CD8-positive, alpha-beta memory T cell (primary cell): ENCODE data around the gene AGAP5. TPM values are rescaled to one million over a fixed set of nuclear protein-coding genes. Genes with fewer than 3 reads are reported as not detected.
"Not testable (repeated sequence)": the region's sequence is repeated elsewhere in the genome, so short reads cannot be mapped to it uniquely, and the experiment has no call there.

Source experiments
- CTCF ChIA-PET: fragments of 350-600 bp; sonication (Branson Sonifier 250); formaldehyde crosslinking; loops from one replicate; lab custom pipeline; 2021; ENCODE audit warnings: antibody characterized with exemption; lab: Charles Lee
- POLR2A ChIA-PET: fragments of 350-600 bp; sonication (Branson Sonifier 250); formaldehyde crosslinking; loops from one replicate; lab custom pipeline; 2021; ENCODE audit warnings: antibody characterized with exemption; lab: Charles Lee
- DNase-seq, 5 donors: peaks; one replicate each; pipeline versions ENCODE4 v3.0.0 to v3.0.0-alpha.2; 2020 to 2022; ENCODE audit warnings: mixed read lengths in 1 of 5
- H3K27ac ChIP-seq: one replicate; pipeline ENCODE4 v1.7.0; 2013; ENCODE audit warnings: low read depth, mild to moderate bottlenecking, low read length, moderate library complexity
- H3K27me3 ChIP-seq: 2 replicates; pipeline ENCODE4 v1.7.0; 2013; ENCODE audit warnings: low read length, mild to moderate bottlenecking; ENCODE audit not compliant: insufficient read depth, poor library complexity, severe bottlenecking
- H3K36me3 ChIP-seq: 2 replicates; pipeline ENCODE4 v1.7.0; 2013; ENCODE audit warnings: mild to moderate bottlenecking, low read length, moderate library complexity; ENCODE audit not compliant: insufficient read depth
- H3K4me1 ChIP-seq: 2 replicates; pipeline ENCODE4 v1.7.0; 2013; ENCODE audit warnings: mild to moderate bottlenecking, low read length, moderate library complexity; ENCODE audit not compliant: insufficient read depth
- H3K4me3 ChIP-seq: 2 replicates; pipeline ENCODE4 v1.7.0; 2013; ENCODE audit warnings: mild to moderate bottlenecking, low read length
- H3K9me3 ChIP-seq: 2 replicates; pipeline ENCODE4 v1.7.0; 2013; ENCODE audit warnings: mild to moderate bottlenecking, low read length
- H3K27ac Mint-ChIP-seq, 8 donors: one replicate each; pipeline ENCODE4 v1.8.0; 2020 to 2021; ENCODE audit warnings: mixed read lengths in 8 of 8, mild to moderate bottlenecking in 6 of 8, inconsistent platforms in 3 of 8, moderate library complexity in 3 of 8
- H3K27me3 Mint-ChIP-seq, 2 donors: one replicate each; pipeline ENCODE4 v1.8.0; 2020 to 2021; ENCODE audit warnings: mixed read lengths in 2 of 2, mild to moderate bottlenecking in 1 of 2, moderate library complexity in 1 of 2
- H3K36me3 Mint-ChIP-seq, 3 donors: one replicate each; pipeline ENCODE4 v1.8.0; 2020 to 2021; ENCODE audit warnings: mixed read lengths in 3 of 3, inconsistent platforms in 1 of 3, mild to moderate bottlenecking in 1 of 3
- H3K4me1 Mint-ChIP-seq, 3 donors: one replicate each; pipeline ENCODE4 v1.8.0; 2020 to 2021; ENCODE audit warnings: mixed read lengths in 3 of 3, inconsistent platforms in 1 of 3, mild to moderate bottlenecking in 1 of 3
- H3K4me3 Mint-ChIP-seq, 7 donors: one replicate each; pipeline ENCODE4 v1.8.0; 2020 to 2021; ENCODE audit warnings: mixed read lengths in 7 of 7, mild to moderate bottlenecking in 6 of 7, moderate library complexity in 4 of 7, inconsistent platforms in 2 of 7
- H3K9me3 Mint-ChIP-seq, 5 donors: one replicate each; pipeline ENCODE4 v1.8.0; 2020 to 2022; ENCODE audit warnings: mixed read lengths in 5 of 5, mild to moderate bottlenecking in 3 of 5, moderate library complexity in 2 of 5, inconsistent platforms in 1 of 5
- polyA plus RNA-seq: library from polyadenylated mRNA; unstranded; fragments of 300-500 nt; fragmentation: Illumina TruSeq; gene quantifications from one replicate; pipeline ENCODE4 v1.2.3, GENCODE V29; 2021
- total RNA-seq, 2 experiments: library from RNA; stranded (reverse); gene quantifications; one replicate each; pipeline ENCODE4 v1.2.3, GENCODE V29; 2021

The AGAP5 gene
- 1 to 10 TPM; 7.4 to 8.6 TPM for total RNA-seq
- polyA plus RNA-seq, result 0.45 TPM

GRCh38 chr10:73697675-73698159 is at the start of gene AGAP5:
TSS of gene AGAP5 (minus strand) at chr10:73698109. CDS start at chr10:73697755, 354 bp downstream.
- H3K27me3 ChIP-seq, H3K9me3 Mint-ChIP-seq, DNase-seq, H3K4me1 Mint-ChIP-seq, H3K36me3 ChIP-seq, CTCF ChIA-PET, H3K4me1 ChIP-seq, H3K27me3 Mint-ChIP-seq, H3K4me3 ChIP-seq, H3K4me3 Mint-ChIP-seq, H3K9me3 ChIP-seq, H3K27ac ChIP-seq, POLR2A ChIA-PET: not testable (repeated sequence)
- H3K36me3 Mint-ChIP-seq, result peaks cover 0 to 27% (median 11%) of the 10 kb centered on the region in 3 donors
- peak within 1 kb of the TSS in 2 of 8 donors; percentile 22 to 29 for H3K27ac Mint-ChIP-seq

GRCh38 chr10:73746721-73747120 is 48.8 kb upstream of the AGAP5 start:
- Histone ChIP-seq H3K9me3 (no peaks in the 10 kb centered on the region), H3K27me3 (no peaks in the 10 kb centered on the region), H3K27ac (no peak overlapping the region), H3K36me3 (peaks cover 33% of the 10 kb centered on the region), H3K4me3 (no peak overlapping the region), H3K4me1 (peaks cover 54% of the 10 kb centered on the region)
- H3K4me1 Mint-ChIP-seq, result peaks cover 46 to 67% (median 65%) of the 10 kb centered on the region in 3 donors
- CTCF ChIA-PET, result interaction anchor here (1.0 to 4.9 kb wide), 2 partner anchors 12 to 22 kb away, joined by 4 to 26 read pairs; no protein-coding TSS in a partner anchor
- H3K9me3 Mint-ChIP-seq, result no peaks in the 10 kb centered on the region
- DNase-seq, result no peak
- peaks cover 7 to 55% (median 11%) of the 10 kb centered on the region in 3 donors for H3K36me3 Mint-ChIP-seq
- H3K4me3 Mint-ChIP-seq, result peak overlapping the region in 6 of 7 donors; percentile 54 to 75 (median 70)
- POLR2A ChIA-PET, result interaction anchor here (0.8 to 1.2 kb wide), 2 partner anchors 13 to 17 kb away, joined by 3 read pairs; no protein-coding TSS in a partner anchor
- peak overlapping the region; percentile 46 to 88 (median 77) for H3K27ac Mint-ChIP-seq
- H3K27me3 Mint-ChIP-seq, result no peaks in the 10 kb centered on the region

- peak overlapping the region; percentile 61 for H3K4me3 ChIP-seq
- ChIA-PET POLR2A (interaction anchor here (1.1 to 3.0 kb wide), 3 partner anchors 14 to 119 kb away, joined by 3 to 32 read pairs (median 4); a partner anchor contains a TSS), CTCF (interaction anchor here (0.8 to 4.9 kb wide), 5 partner anchors 15 to 135 kb away, joined by 3 to 26 read pairs (median 9); partner anchors contain the start of gene CHCHD1)
- peaks cover 4 to 36% (median 4%) of the 10 kb centered on the region in 3 donors for H3K36me3 Mint-ChIP-seq
- no peaks in the 10 kb centered on the region for H3K27me3 Mint-ChIP-seq
- peak overlapping the region; percentile 98 to 100 (median 99) for H3K4me3 Mint-ChIP-seq
- H3K27ac Mint-ChIP-seq, result peak overlapping the region; percentile 99 to 100 (median 100)
- peak in 2 of 5 donors; percentile 31 to 50 for DNase-seq
- H3K4me1 ChIP-seq, result peaks cover 42% of the 10 kb centered on the region
- H3K4me1 Mint-ChIP-seq, result peaks cover 35 to 50% (median 48%) of the 10 kb centered on the region in 3 donors
- no peaks in the 10 kb centered on the region for H3K9me3 ChIP-seq
- peak overlapping the region; percentile 91 for H3K27ac ChIP-seq
- H3K9me3 Mint-ChIP-seq, result no peaks in the 10 kb centered on the region
- peaks cover 14% of the 10 kb centered on the region for H3K36me3 ChIP-seq
- no peaks in the 10 kb centered on the region for H3K27me3 ChIP-seq
Observed at GRCh38 chr10:73744664-73744975, 46.7 kb upstream of the AGAP5 start.

- H3K27ac ChIP-seq, result peak within 1 kb of the TSS; percentile 91
- Mint-ChIP-seq H3K36me3 (peaks cover 2 to 35% (median 3%) of the 10 kb centered on the region in 3 donors), H3K27me3 (no peaks in the 10 kb centered on the region), H3K9me3 (no peaks in the 10 kb centered on the region), H3K27ac (peak within 1 kb of the TSS; percentile 99 to 100 (median 100)), H3K4me3 (peak within 1 kb of the TSS; percentile 98 to 100 (median 99)), H3K4me1 (peaks cover 32 to 45% (median 44%) of the 10 kb centered on the region in 3 donors)
- H3K36me3 ChIP-seq, result peaks cover 11% of the 10 kb centered on the region
- ChIA-PET CTCF (interaction anchor here (0.7 to 4.9 kb wide), 8 partner anchors 9 to 136 kb away, joined by 3 to 26 read pairs (median 7); partner anchors contain the start of genes CHCHD1 and ZSWIM8), POLR2A (interaction anchor here (0.7 to 3.0 kb wide), 11 partner anchors 13 to 248 kb away, joined by 3 to 32 read pairs (median 6); partner anchors contain the start of genes PPP3CB and ZSWIM8)
- no peaks in the 10 kb centered on the region for H3K27me3 ChIP-seq
- H3K9me3 ChIP-seq, result no peaks in the 10 kb centered on the region
- peak within 1 kb of the TSS; percentile 61 for H3K4me3 ChIP-seq
- H3K4me1 ChIP-seq, result peaks cover 37% of the 10 kb centered on the region
- peak; percentile 92 to 97 (median 95) for DNase-seq
Observed at GRCh38 chr10:73743905-73744663, 46.2 kb upstream of the AGAP5 start, which contains the start of gene SEC24C. TSS of gene SEC24C (plus strand) at chr10:73744372. CDS start at chr10:73746833, 2,461 bp downstream.

GRCh38 chr10:73743327-73743904 is 45.5 kb upstream of the AGAP5 start:
- Mint-ChIP-seq H3K27me3 (no peaks in the 10 kb centered on the region), H3K4me3 (peak overlapping the region; percentile 98 to 100 (median 99))

GRCh38 chr10:73742454-73742734 is 44.5 kb upstream of the AGAP5 start:
- Mint-ChIP-seq H3K9me3 (no peaks in the 10 kb centered on the region), H3K27ac (peak overlapping the region in 4 of 8 donors; percentile 81 to 100 (median 100)), H3K36me3 (peaks cover 0 to 33% (median 0%) of the 10 kb centered on the region in 3 donors), H3K4me3 (peak overlapping the region in 3 of 7 donors; percentile 44 to 100 (median 81)), H3K27me3 (no peaks in the 10 kb centered on the region), H3K4me1 (peaks cover 28 to 41% (median 40%) of the 10 kb centered on the region in 3 donors)
- POLR2A ChIA-PET, result interaction anchor here (0.6 to 3.0 kb wide), 4 partner anchors 12 to 77 kb away, joined by 4 to 32 read pairs (median 10); no protein-coding TSS in a partner anchor
- no peak for DNase-seq
- Histone ChIP-seq H3K4me1 (peaks cover 31% of the 10 kb centered on the region), H3K27ac (no peak overlapping the region), H3K4me3 (no peak overlapping the region), H3K9me3 (no peaks in the 10 kb centered on the region), H3K36me3 (peaks cover 8% of the 10 kb centered on the region), H3K27me3 (no peaks in the 10 kb centered on the region)
- CTCF ChIA-PET, result interaction anchor here (3.1 to 3.2 kb wide), 2 partner anchors 11 to 30 kb away, joined by 19 to 22 read pairs; a partner anchor contains a TSS

More at GRCh38 chr10:73743327-73743904, 45.5 kb upstream of the AGAP5 start:
- ChIA-PET POLR2A (interaction anchor here (0.7 to 3.0 kb wide), 10 partner anchors 13 to 248 kb away, joined by 3 to 32 read pairs (median 8); partner anchors contain the start of genes PPP3CB and ZSWIM8), CTCF (interaction anchor here (0.6 to 4.9 kb wide), 9 partner anchors 8 to 136 kb away, joined by 3 to 26 read pairs (median 5); partner anchors contain the start of genes CHCHD1 and ZSWIM8)
- Mint-ChIP-seq H3K27ac (peak overlapping the region; percentile 99 to 100 (median 100)), H3K36me3 (peaks cover 0 to 31% (median 0%) of the 10 kb centered on the region in 3 donors), H3K9me3 (no peaks in the 10 kb centered on the region), H3K4me1 (peaks cover 28 to 41% (median 40%) of the 10 kb centered on the region in 3 donors)
- peaks cover 31% of the 10 kb centered on the region for H3K4me1 ChIP-seq
- H3K4me3 ChIP-seq, result peak overlapping the region; percentile 61
- H3K27me3 ChIP-seq, result no peaks in the 10 kb centered on the region
- DNase-seq, result no peak
- peak overlapping the region; percentile 91 for H3K27ac ChIP-seq
- H3K9me3 ChIP-seq, result no peaks in the 10 kb centered on the region
- peaks cover 8% of the 10 kb centered on the region for H3K36me3 ChIP-seq

GRCh38 chr10:73740501-73741254 is 42.8 kb upstream of the AGAP5 start:
- not testable (repeated sequence) for H3K27ac ChIP-seq, H3K27me3 Mint-ChIP-seq, H3K36me3 ChIP-seq, H3K9me3 ChIP-seq, H3K27me3 ChIP-seq, H3K4me3 ChIP-seq, H3K4me3 Mint-ChIP-seq, H3K9me3 Mint-ChIP-seq, DNase-seq
- Mint-ChIP-seq H3K4me1 (peaks cover 19 to 31% (median 29%) of the 10 kb centered on the region in 3 donors), H3K27ac (peak overlapping the region in 3 of 8 donors; percentile 11 to 73 (median 57)), H3K36me3 (peaks cover 0 to 29% (median 0%) of the 10 kb centered on the region in 3 donors)
- H3K4me1 ChIP-seq, result peaks cover 20% of the 10 kb centered on the region
- ChIA-PET POLR2A (interaction anchor here (0.9 kb wide), 1 partner anchor 10 kb away, joined by 5 read pairs; no protein-coding TSS in a partner anchor), CTCF (interaction anchor here (3.2 kb wide), 1 partner anchor 9 kb away, joined by 19 read pairs; no protein-coding TSS in a partner anchor)
